PC-9 (cell line): ENCODE measurements around the gene FAM227A.

ENCODE experiments used
- EZH2 ChIP-seq: fragments of 200-600 bp; sonication (generic); IDR thresholded peaks from 2 replicates; pipeline ENCODE4 v1.8.0; 2017; ENCODE audit warnings: antibody characterized with exemption, low read depth
- TF ChIP-seq, protein P1 (sequence below): fragments of 200-600 bp; sonication (generic); conservative IDR thresholded peaks from 2 replicates; pipeline ENCODE4 v1.6.1; 2017; ENCODE audit warnings: mixed run types, antibody characterized with exemption, mild to moderate bottlenecking, moderate library complexity

DNA sequence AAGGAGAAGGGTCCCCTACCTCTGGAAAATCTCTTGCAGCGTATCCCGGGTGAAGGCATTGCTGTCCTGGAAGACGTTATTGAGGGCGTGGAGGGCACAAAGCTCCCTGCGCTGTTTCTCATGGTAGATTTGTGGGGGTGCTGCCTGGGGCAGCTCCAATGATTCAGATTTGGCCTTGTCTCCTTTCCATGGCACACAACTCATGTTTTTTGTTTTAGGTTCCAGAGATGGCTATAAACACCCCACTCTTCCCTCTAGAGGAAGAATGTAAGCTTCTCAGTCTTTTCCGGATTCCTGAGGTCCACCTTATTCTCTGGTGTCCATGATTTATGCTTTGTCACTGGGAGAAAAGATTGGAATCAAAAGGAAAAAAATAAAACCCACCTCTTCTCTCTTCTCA is 43.6 kb upstream of the FAM227A start:
- TF ChIP-seq EZH2 = no peak
- TF ChIP-seq, protein P1, sequence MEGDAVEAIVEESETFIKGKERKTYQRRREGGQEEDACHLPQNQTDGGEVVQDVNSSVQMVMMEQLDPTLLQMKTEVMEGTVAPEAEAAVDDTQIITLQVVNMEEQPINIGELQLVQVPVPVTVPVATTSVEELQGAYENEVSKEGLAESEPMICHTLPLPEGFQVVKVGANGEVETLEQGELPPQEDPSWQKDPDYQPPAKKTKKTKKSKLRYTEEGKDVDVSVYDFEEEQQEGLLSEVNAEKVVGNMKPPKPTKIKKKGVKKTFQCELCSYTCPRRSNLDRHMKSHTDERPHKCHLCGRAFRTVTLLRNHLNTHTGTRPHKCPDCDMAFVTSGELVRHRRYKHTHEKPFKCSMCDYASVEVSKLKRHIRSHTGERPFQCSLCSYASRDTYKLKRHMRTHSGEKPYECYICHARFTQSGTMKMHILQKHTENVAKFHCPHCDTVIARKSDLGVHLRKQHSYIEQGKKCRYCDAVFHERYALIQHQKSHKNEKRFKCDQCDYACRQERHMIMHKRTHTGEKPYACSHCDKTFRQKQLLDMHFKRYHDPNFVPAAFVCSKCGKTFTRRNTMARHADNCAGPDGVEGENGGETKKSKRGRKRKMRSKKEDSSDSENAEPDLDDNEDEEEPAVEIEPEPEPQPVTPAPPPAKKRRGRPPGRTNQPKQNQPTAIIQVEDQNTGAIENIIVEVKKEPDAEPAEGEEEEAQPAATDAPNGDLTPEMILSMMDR = no peak; the same call in 1 of the 2 replicates
